Mucosa of descending colon (tissue), 3 donors: ENCODE measurements around the gene CMTM8. TPM values are rescaled to one million over a fixed set of nuclear protein-coding genes. Genes with fewer than 3 reads are reported as not detected.

Experiments
- ATAC-seq: fragments of 200-7000 bp; cut with Tn5 transposase; one replicate; pipeline ENCODE4 v1.9.1; 2020; ENCODE audit warnings: mild to moderate bottlenecking, moderate library complexity
- DNase-seq, 3 donors: peaks; one replicate each; pipeline ENCODE4 v3.0.0-alpha.2; 2020
- H3K36me3 ChIP-seq: fragments of 200-600 bp; one replicate; pipeline ENCODE4 v1.8.0; 2021; ENCODE audit warnings: low read depth, mild to moderate bottlenecking
- H3K4me1 ChIP-seq: fragments of 200-600 bp; one replicate; pipeline ENCODE4 v1.8.0; 2021; ENCODE audit warnings: low read depth, mild to moderate bottlenecking
- H3K4me3 ChIP-seq: fragments of 200-600 bp; one replicate; pipeline ENCODE4 v1.8.0; 2021; ENCODE audit warnings: mild to moderate bottlenecking
- H3K9me3 ChIP-seq: fragments of 200-600 bp; one replicate; pipeline ENCODE4 v1.8.0; 2021; ENCODE audit warnings: mild to moderate bottlenecking
- CTCF ChIP-seq: fragments of 200-600 bp; IDR thresholded peaks from one replicate; pipeline ENCODE4 v1.8.0; 2022; ENCODE audit warnings: antibody characterized with exemption, mild to moderate bottlenecking
- intact Hi-C, 2 donors: fragments of 100-400 bp; cut with DNase I in 1 of 2; cut with micrococcal nuclease in 1 of 2; formaldehyde crosslinking; loops; one replicate each; pipeline versions ENCODE4 v1.11.0 to v1.11.1; 2022; cut with DNase I, micrococcal nuclease
- total RNA-seq, 3 donors: library from RNA; stranded (reverse); fragmentation: NEBNext Ultra II Directional in 2 of 3; extraction: Animal tissue kit (Norgen Biotek cat#: 25700) in 2 of 3; gene quantifications; one replicate each; pipeline versions ENCODE4 v1.2.1 to v1.2.4, GENCODE V29; 2021 to 2023
- donor health status: DM: no; HTN: no; CAD: no; lungs with moderate emphysema.
- donor health status: DM: no; HTN: no; CAD: no.
- donor health status: DM: no; HTN: yes; CAD: no.

CMTM8 gene
- total RNA-seq, 3 donors from 2014 or later: 3.5 to 10.5 (median 8.4) TPM

DNA sequence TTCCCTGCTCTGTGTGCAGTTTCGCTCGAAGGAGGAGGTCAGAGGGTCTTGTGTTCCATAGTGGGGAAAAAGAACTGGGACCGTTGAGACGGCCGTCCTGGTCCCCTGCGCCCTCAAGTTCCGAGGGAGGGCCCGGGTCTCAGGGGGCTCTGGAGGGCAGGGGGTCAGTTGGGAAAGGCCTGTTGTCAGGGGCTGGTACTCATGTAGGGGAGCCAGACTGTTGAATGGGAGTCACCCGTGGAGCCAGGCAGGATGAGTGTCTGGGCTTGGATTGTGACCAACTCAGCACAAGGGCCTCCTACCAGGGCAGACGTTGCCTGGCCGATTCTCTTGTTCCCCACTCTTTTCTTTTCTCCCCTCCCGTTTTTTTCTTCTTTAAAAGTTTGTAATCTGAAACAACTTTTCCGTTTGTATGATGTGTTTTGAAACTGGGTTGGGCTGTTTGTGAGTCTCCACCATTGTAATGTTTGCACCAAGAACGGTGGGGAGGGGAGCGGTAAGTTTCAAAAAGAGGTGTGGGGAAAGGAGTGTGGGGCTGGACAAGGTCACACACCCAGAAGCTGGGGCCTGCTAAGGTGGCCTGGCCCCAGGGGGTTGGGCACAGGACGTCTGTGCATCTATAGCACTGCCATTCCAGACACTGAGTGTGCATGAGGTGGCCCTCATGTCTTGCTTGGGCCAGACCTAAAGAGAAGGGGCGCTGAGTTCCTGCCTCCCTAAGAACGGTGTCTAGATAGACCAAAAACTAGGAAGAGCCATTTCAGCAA lies 154.2 kb downstream of the CMTM8 start:
- ATAC-seq: peak; percentile 44
- Histone ChIP-seq H3K36me3 (no peaks in the 10 kb centered on the region), H3K4me1 (no peaks in the 10 kb centered on the region), H3K4me3 (peak overlapping the region; percentile 54), H3K9me3 (no peaks in the 10 kb centered on the region)
- no peak for TF ChIP-seq CTCF
- intact Hi-C loops: no loop called here
- peak in 1 of 3 donors; percentile 30 for DNase-seq

- H3K36me3 ChIP-seq: no peaks in the 10 kb centered on the region
- intact Hi-C loops: no loop called here
- no peaks in the 10 kb centered on the region for H3K9me3 ChIP-seq
- H3K4me3 ChIP-seq: no peak overlapping the region
- ATAC-seq (no peak), DNase-seq (no peak)
- H3K4me1 ChIP-seq: no peaks in the 10 kb centered on the region
- no peak for TF ChIP-seq CTCF
These were observed 157.0 kb downstream of the CMTM8 start for GRCh38 chr3:32395496-32395895.

- H3K9me3 ChIP-seq: no peaks in the 10 kb centered on the region
- H3K4me1 ChIP-seq: peaks cover 9% of the 10 kb centered on the region
- ATAC-seq: no peak
- no peak for DNase-seq
- no peak for TF ChIP-seq CTCF
- H3K4me3 ChIP-seq: no peak overlapping the region
- intact Hi-C loops: no loop called here
- H3K36me3 ChIP-seq: no peaks in the 10 kb centered on the region
These were observed 159.5 kb downstream of the CMTM8 start for GRCh38 chr3:32397941-32398340.

- ATAC-seq: no peak
- TF ChIP-seq CTCF: no peak
- no peak for DNase-seq
- peaks cover 9% of the 10 kb centered on the region for H3K4me1 ChIP-seq
- H3K36me3 ChIP-seq: no peaks in the 10 kb centered on the region
- no peaks in the 10 kb centered on the region for H3K9me3 ChIP-seq
- no peak overlapping the region for H3K4me3 ChIP-seq
- intact Hi-C loops: no loop called here
These were observed 160.1 kb downstream of the CMTM8 start for GRCh38 chr3:32398531-32398930.

GRCh38 chr3:32399030-32399620 lies 160.6 kb downstream of the CMTM8 start:
- DNase-seq (peak in 1 of 3 donors; percentile 74), ATAC-seq (peak; percentile 19)
- H3K9me3 ChIP-seq: no peaks in the 10 kb centered on the region
- no peaks in the 10 kb centered on the region for H3K36me3 ChIP-seq
- peak; percentile 7 for TF ChIP-seq CTCF
- H3K4me1 ChIP-seq: peaks cover 9% of the 10 kb centered on the region
- intact Hi-C loops: no loop called here
- H3K4me3 ChIP-seq: no peak overlapping the region
